GM10248 (cell line): Measurements from ENCODE around the gene GPR3.

Experiments used
- CTCF ChIA-PET: fragments of 300-600 bp; sonication (Branson Sonifier 250); formaldehyde crosslinking; extraction: SDS; loops from one replicate; lab custom pipeline; 2021; ENCODE audit warnings: antibody characterized with exemption; lab: Yijun Ruan, JAX
- POLR2A ChIA-PET: fragments of 350-650 bp; sonication (Branson Sonifier 250); formaldehyde crosslinking; extraction: SDS; loops from one replicate; lab custom pipeline; 2020; ENCODE audit warnings: antibody characterized with exemption; lab: Yijun Ruan, JAX
- DNase-seq: peaks from one replicate; pipeline ENCODE4 v3.0.0; 2012; ENCODE audit errors: extremely low spot score
- CTCF ChIP-seq: IDR thresholded peaks from 2 replicates; pipeline ENCODE4 v1.5.1; 2012; ENCODE audit warnings: mild to moderate bottlenecking, low read depth; ENCODE audit errors: extremely low read depth, missing control alignments, control extremely low read depth

Gene GPR3

GRCh38 chr1:27392096-27392777 lies at the start of gene GPR3:
Gene GPR3, plus strand, starts transcription at chr1:27392622. Its CDS starts 1,177 bp downstream, at chr1:27393799.
- ChIA-PET CTCF (interaction anchor here (0.6 to 8.0 kb wide), 13 partner anchors 9 to 214 kb away, joined by 3 to 103 read pairs (median 5); partner anchors contain the start of genes CD164L2 and MAP3K6), POLR2A (no interaction called here)
- peak; percentile 94 for DNase-seq
- TF ChIP-seq CTCF = peak; percentile 57

- no peak for TF ChIP-seq CTCF
- ChIA-PET CTCF (interaction anchor here (0.7 to 9.2 kb wide), 11 partner anchors 10 to 55 kb away, joined by 3 to 112 read pairs (median 4); partner anchors contain the start of gene MAP3K6), POLR2A (no interaction called here)
- peak; percentile 66 for DNase-seq
Measured at GRCh38 chr1:27342778-27343638, 49.4 kb upstream of the GPR3 start.

- TF ChIP-seq CTCF = no peak
- no peak for DNase-seq
- ChIA-PET POLR2A (no interaction called here), CTCF (interaction anchor here (0.7 to 9.2 kb wide), 7 partner anchors 11 to 54 kb away, joined by 3 to 112 read pairs (median 7); partner anchors contain the start of gene MAP3K6)
Measured at GRCh38 chr1:27343639-27344025, 48.8 kb upstream of the GPR3 start.

GRCh38 chr1:27345272-27345671 lies 47.1 kb upstream of the GPR3 start:
- ChIA-PET POLR2A (no interaction called here), CTCF (interaction anchor here (0.9 to 9.2 kb wide), 5 partner anchors 11 to 44 kb away, joined by 5 to 112 read pairs (median 7); partner anchors contain the start of gene MAP3K6)
- no peak for TF ChIP-seq CTCF
- DNase-seq = no peak

- ChIA-PET CTCF (interaction anchor here (0.8 to 9.2 kb wide), 4 partner anchors 10 to 50 kb away, joined by 3 to 112 read pairs (median 29); no protein-coding TSS in a partner anchor), POLR2A (no interaction called here)
- TF ChIP-seq CTCF = no peak
- DNase-seq = no peak
Measured at GRCh38 chr1:27346357-27346756, 46.1 kb upstream of the GPR3 start.

- no peak for DNase-seq
- CTCF ChIA-PET = interaction anchor here (0.9 to 9.2 kb wide), 4 partner anchors 10 to 51 kb away, joined by 3 to 112 read pairs (median 29); no protein-coding TSS in a partner anchor
- no peak for TF ChIP-seq CTCF
- POLR2A ChIA-PET = no interaction called here
Measured at GRCh38 chr1:27346991-27347624, 45.3 kb upstream of the GPR3 start.
